NT2/D1 (cell line): Measurements from ENCODE around the gene C3.

ENCODE experiments used
- SUZ12 ChIP-seq: IDR thresholded peaks from 2 replicates; pipeline ENCODE4 v1.6.1; 2011; ENCODE audit not compliant: insufficient read length, insufficient read depth; ENCODE audit errors: extremely low read depth
- YY1 ChIP-seq: IDR thresholded peaks from 2 replicates; pipeline ENCODE4 v1.6.1; 2011; ENCODE audit not compliant: insufficient read length, insufficient read depth
- ZNF274 ChIP-seq: IDR thresholded peaks from 2 replicates; pipeline ENCODE4 v1.6.1; 2011; ENCODE audit warnings: mild to moderate bottlenecking, low read depth, low read length

- no peak for TF ChIP-seq YY1
- no peak for TF ChIP-seq SUZ12
- no peak for TF ChIP-seq ZNF274
Observed at GRCh38 chr19:6677495-6677882, 43.0 kb downstream of the C3 start.
